ENCODE measurements around the gene RAD21L1.

Gene RAD21L1

GRCh38 chr20:1297486-1297885, 71.6 kb downstream of the RAD21L1 start:
- no peak for DNase-seq

GRCh38 chr20:1298166-1298565, 72.3 kb downstream of the RAD21L1 start:
- DNase-seq, result no peak

GRCh38 chr20:1298888-1299511, 73.2 kb downstream of the RAD21L1 start:
- no peak for DNase-seq

GRCh38 chr20:1299522-1299921, 73.7 kb downstream of the RAD21L1 start:
- DNase-seq, result peak; percentile 21 to 24

- DNase-seq, result no peak
Measured at GRCh38 chr20:1300083-1300840, 74.4 kb downstream of the RAD21L1 start.

- DNase-seq, result peak; percentile 29 to 32
Measured at GRCh38 chr20:1301031-1301529, 75.2 kb downstream of the RAD21L1 start.

- DNase-seq, result no peak
Measured at GRCh38 chr20:1302685-1303541, 77.1 kb downstream of the RAD21L1 start.

GRCh38 chr20:1304710-1305515, 79.1 kb downstream of the RAD21L1 start:
- DNase-seq, result no peak
